Stimulated activated CD8-positive, alpha-beta memory T cell treated with anti-CD3 and anti-CD28 coated beads, Interleukin-4, amount 100 ng/mL, for 4 hours (primary cell): ENCODE measurements around the gene DNTTIP2.
"Not testable (repeated sequence)": the region's sequence is repeated elsewhere in the genome, so short reads cannot be mapped to it uniquely, and the experiment has no call there.

Experiments used
- DNase-seq, 2 donors: peaks; one replicate each; pipeline ENCODE4 v3.0.0-alpha.2; 2020; ENCODE audit warnings: low read depth in 2 of 2, low spot score in 1 of 2

Gene DNTTIP2

GRCh38 chr1:93878889-93879586 is at the start of gene DNTTIP2:
DNTTIP2 (minus strand) TSS chr1:93879206; CDS start chr1:93879148, 58 bp downstream.
- DNase-seq = peak; percentile 79

GRCh38 chr1:93925206-93925605 is 46.2 kb upstream of the DNTTIP2 start:
- DNase-seq = no peak

GRCh38 chr1:93919780-93920179 is 40.8 kb upstream of the DNTTIP2 start:
- DNase-seq = no peak

- DNase-seq = no peak
Measured at GRCh38 chr1:93917302-93917701, 38.3 kb upstream of the DNTTIP2 start.

GRCh38 chr1:93910880-93911279 is 31.9 kb upstream of the DNTTIP2 start:
- DNase-seq = not testable (repeated sequence)

- DNase-seq = no peak
Measured at GRCh38 chr1:93910305-93910704, 31.3 kb upstream of the DNTTIP2 start.

GRCh38 chr1:93909146-93910050 is 30.4 kb upstream of the DNTTIP2 start, which contains the start of gene GCLM:
GCLM (minus strand) TSS chr1:93909430; CDS start chr1:93909163, 267 bp downstream.
- DNase-seq = peak; percentile 84 to 91

- DNase-seq = peak; percentile 6 to 16
Measured at GRCh38 chr1:93908394-93909145, 29.6 kb upstream of the DNTTIP2 start.

- no peak for DNase-seq
Measured at GRCh38 chr1:93907718-93908117, 28.7 kb upstream of the DNTTIP2 start.

GRCh38 chr1:93906480-93906879 is 27.5 kb upstream of the DNTTIP2 start:
- DNase-seq = no peak

- no peak for DNase-seq
Measured at GRCh38 chr1:93905734-93906133, 26.7 kb upstream of the DNTTIP2 start.

GRCh38 chr1:93905051-93905450 is 26.0 kb upstream of the DNTTIP2 start:
- DNase-seq = no peak

GRCh38 chr1:93904228-93904627 is 25.2 kb upstream of the DNTTIP2 start:
- DNase-seq = no peak

- DNase-seq = no peak
Measured at GRCh38 chr1:93900723-93901504, 21.9 kb upstream of the DNTTIP2 start.

GRCh38 chr1:93899543-93900207 is 20.7 kb upstream of the DNTTIP2 start:
- DNase-seq = no peak

- DNase-seq = no peak
Measured at GRCh38 chr1:93888900-93889299, 9.9 kb upstream of the DNTTIP2 start.

GRCh38 chr1:93882269-93882668 is 3.3 kb upstream of the DNTTIP2 start:
- DNase-seq = no peak

GRCh38 chr1:93880731-93881130 is 1.7 kb upstream of the DNTTIP2 start:
- no peak for DNase-seq

- DNase-seq = peak; percentile 49 to 61
Measured at GRCh38 chr1:93878501-93878888, 511 bp downstream of the DNTTIP2 start.

GRCh38 chr1:93877529-93877928 is 1.5 kb downstream of the DNTTIP2 start:
- DNase-seq = no peak
